WERI-Rb-1 (cell line): ENCODE results near the gene BLCAP.
"Not testable (repeated sequence)": the region's sequence is repeated elsewhere in the genome, so short reads cannot be mapped to it uniquely, and the experiment has no call there.

Experiments
- DNase-seq: peaks from one replicate; pipeline ENCODE4 v3.0.0-alpha.2; 2020
- H3K27ac ChIP-seq: fragments of 250-450 bp; sonication (Bioruptor Pico); 2 replicates; pipeline ENCODE4 v1.5.1; 2020; ENCODE audit warnings: mild to moderate bottlenecking, moderate library complexity
- H3K27me3 ChIP-seq: fragments of 250-450 bp; sonication (Bioruptor Pico); 2 replicates; pipeline ENCODE4 v1.5.1; 2021; ENCODE audit warnings: mild to moderate bottlenecking, low read depth, moderate library complexity; ENCODE audit not compliant: insufficient read depth, severe bottlenecking
- H3K36me3 ChIP-seq: fragments of 250-450 bp; sonication (Bioruptor Pico); 2 replicates; pipeline ENCODE4 v1.5.1; 2020; ENCODE audit warnings: mild to moderate bottlenecking, moderate library complexity
- H3K4me3 ChIP-seq: 2 replicates; pipeline ENCODE4 v1.5.1; 2011; ENCODE audit warnings: low read depth, mild to moderate bottlenecking, control low read depth, low read length
- H3K9me3 ChIP-seq: fragments of 250-450 bp; sonication (Bioruptor Pico); 2 replicates; pipeline ENCODE4 v1.5.1; 2021; ENCODE audit warnings: mild to moderate bottlenecking, moderate library complexity; ENCODE audit not compliant: severe bottlenecking
- CTCF ChIP-seq: IDR thresholded peaks from 2 replicates; pipeline ENCODE4 v1.5.1; 2011; ENCODE audit warnings: low read depth, mild to moderate bottlenecking, control low read depth, inconsistent platforms, low read length

Gene BLCAP

GRCh38 chr20:37479266-37479665 lies 48.4 kb downstream of the BLCAP start:
- DNase-seq, result no peak
- H3K36me3 ChIP-seq, result no peaks in the 10 kb centered on the region
- H3K4me3 ChIP-seq, result no peak overlapping the region
- TF ChIP-seq CTCF, result no peak
- no peak overlapping the region for H3K27ac ChIP-seq
- no peaks in the 10 kb centered on the region for H3K27me3 ChIP-seq
- peaks cover 15% of the 10 kb centered on the region for H3K9me3 ChIP-seq

GRCh38 chr20:37477041-37477440 lies 50.6 kb downstream of the BLCAP start:
- Histone ChIP-seq H3K36me3 (no peaks in the 10 kb centered on the region), H3K9me3 (peaks cover 6% of the 10 kb centered on the region), H3K4me3 (no peak overlapping the region), H3K27ac (no peak overlapping the region), H3K27me3 (no peaks in the 10 kb centered on the region)
- no peak for TF ChIP-seq CTCF
- no peak for DNase-seq

- Histone ChIP-seq H3K4me3 (no peak overlapping the region), H3K9me3 (no peaks in the 10 kb centered on the region), H3K27ac (no peak overlapping the region), H3K27me3 (no peaks in the 10 kb centered on the region), H3K36me3 (no peaks in the 10 kb centered on the region)
- no peak for TF ChIP-seq CTCF
- no peak for DNase-seq
Observed at GRCh38 chr20:37475252-37475651, 52.4 kb downstream of the BLCAP start.

- Histone ChIP-seq H3K9me3 (no peaks in the 10 kb centered on the region), H3K36me3 (no peaks in the 10 kb centered on the region), H3K27me3 (no peaks in the 10 kb centered on the region), H3K4me3 (no peak overlapping the region), H3K27ac (no peak overlapping the region)
- no peak for TF ChIP-seq CTCF
- no peak for DNase-seq
Observed at GRCh38 chr20:37474386-37474785, 53.3 kb downstream of the BLCAP start.

- H3K4me3 ChIP-seq, result no peak overlapping the region
- TF ChIP-seq CTCF, result no peak
- H3K36me3 ChIP-seq, result no peaks in the 10 kb centered on the region
- no peaks in the 10 kb centered on the region for H3K27me3 ChIP-seq
- H3K9me3 ChIP-seq, result no peaks in the 10 kb centered on the region
- no peak overlapping the region for H3K27ac ChIP-seq
- DNase-seq, result no peak
Observed at GRCh38 chr20:37473249-37474000, 54.3 kb downstream of the BLCAP start.

- H3K4me3 ChIP-seq, H3K27ac ChIP-seq, H3K9me3 ChIP-seq, DNase-seq, H3K36me3 ChIP-seq, H3K27me3 ChIP-seq: not testable (repeated sequence)
Observed at GRCh38 chr20:37472435-37472834, 55.2 kb downstream of the BLCAP start.
